GM21619 (cell line): ENCODE data around the gene ACY1.

ENCODE experiments used
- ATAC-seq: cut with Tn5 transposase; IDR thresholded peaks from one replicate; pipeline ENCODE4 v1.9.1; 2021; ENCODE audit not compliant: unreplicated experiment

The ACY1 gene

GRCh38 chr3:51962854-51963530 lies 20.3 kb upstream of the ACY1 start:
- ATAC-seq = no peak

GRCh38 chr3:51963951-51964451 lies 19.3 kb upstream of the ACY1 start:
- no peak for ATAC-seq

- no peak for ATAC-seq
Observed at GRCh38 chr3:51964521-51964920, 18.8 kb upstream of the ACY1 start.

- no peak for ATAC-seq
Observed at GRCh38 chr3:51966016-51966415, 17.3 kb upstream of the ACY1 start.

- no peak for ATAC-seq
Observed at GRCh38 chr3:51966486-51966885, 16.8 kb upstream of the ACY1 start.

GRCh38 chr3:51966922-51967383 lies 16.4 kb upstream of the ACY1 start:
- ATAC-seq = no peak

- peak; percentile 41 for ATAC-seq
Observed at GRCh38 chr3:51967384-51968169, 15.8 kb upstream of the ACY1 start, which contains the start of gene PCBP4. PCBP4 (minus strand) TSS chr3:51967454; CDS start chr3:51961240, 6,214 bp downstream.

- ATAC-seq = no peak
Observed at GRCh38 chr3:51968170-51968775, 15.1 kb upstream of the ACY1 start.

GRCh38 chr3:51968883-51969678 lies 14.3 kb upstream of the ACY1 start:
- ATAC-seq = no peak

- no peak for ATAC-seq
Observed at GRCh38 chr3:51969841-51970240, 13.5 kb upstream of the ACY1 start.

GRCh38 chr3:51970606-51971300 lies 12.6 kb upstream of the ACY1 start:
- ATAC-seq = no peak

GRCh38 chr3:51971350-51971749 lies 12.0 kb upstream of the ACY1 start:
- no peak for ATAC-seq

- no peak for ATAC-seq
Observed at GRCh38 chr3:51974277-51974962, 8.9 kb upstream of the ACY1 start.

GRCh38 chr3:51974963-51975851 lies 8.1 kb upstream of the ACY1 start, which contains the start of gene ABHD14A:
ABHD14A (plus strand) TSS chr3:51975064; CDS start chr3:51975136, 72 bp downstream.
- ATAC-seq = peak; percentile 47

GRCh38 chr3:51975852-51976549 lies 7.3 kb upstream of the ACY1 start:
- ATAC-seq = no peak

GRCh38 chr3:51977446-51978142 lies 5.7 kb upstream of the ACY1 start:
- no peak for ATAC-seq

- ATAC-seq = no peak
Observed at GRCh38 chr3:51978143-51978502, 5.2 kb upstream of the ACY1 start.
